H1 (cell line): Measurements from ENCODE around the gene JPH3. TPM values are rescaled to one million over a fixed set of nuclear protein-coding genes. Genes with fewer than 3 reads are reported as not detected.

Source experiments
- CTCF ChIA-PET: fragments of 300-600 bp; sonication (Branson Sonifier 250); formaldehyde crosslinking; loops from one replicate; lab custom pipeline; 2021; ENCODE audit not compliant: partially characterized antibody; lab: Charles Lee
- POLR2A ChIA-PET: fragments of 300-600 bp; sonication (Branson Sonifier 250); formaldehyde crosslinking; loops from one replicate; lab custom pipeline; 2021; ENCODE audit warnings: inconsistent platforms; ENCODE audit not compliant: partially characterized antibody; lab: Charles Lee
- DNase-seq, 2 experiments: peaks; one replicate each; pipeline versions ENCODE4 v3.0.0 to v3.0.0-alpha.2; 2010 to 2022; ENCODE audit warnings: low spot score in 2 of 2, low read depth in 1 of 2, mixed read lengths in 1 of 2
- FAIRE-seq: peaks from 2 replicates; lab custom pipeline; 2011; peaks lifted over from hg19 to GRCh38; lab: Jason Lieb, UNC
- H2AFZ ChIP-seq: 2 replicates; pipeline ENCODE4 v1.8.1; 2012; ENCODE audit warnings: low read length, inconsistent platforms
- H2AK5ac ChIP-seq: 2 replicates; pipeline ENCODE4 v1.6.1; 2013; ENCODE audit warnings: low read depth, low read length
- H2BK120ac ChIP-seq: replicated peaks from 2 replicates; pipeline ENCODE3; 2013; ENCODE audit warnings: low read depth, low read length, inconsistent platforms
- H2BK12ac ChIP-seq: 2 replicates; pipeline ENCODE4 v1.6.1; 2013; ENCODE audit warnings: low read depth, low read length
- H2BK15ac ChIP-seq: 2 replicates; pipeline ENCODE4 v1.6.1; 2013; ENCODE audit warnings: low read length
- H2BK20ac ChIP-seq: 2 replicates; pipeline ENCODE4 v1.6.1; 2013; ENCODE audit warnings: low read length
- H2BK5ac ChIP-seq: 2 replicates; pipeline ENCODE4 v1.6.1; 2013; ENCODE audit warnings: low read depth, low read length
- H3K14ac ChIP-seq: 2 replicates; pipeline ENCODE4 v1.6.1; 2013; ENCODE audit warnings: inconsistent platforms; ENCODE audit not compliant: insufficient read length
- H3K18ac ChIP-seq: 2 replicates; pipeline ENCODE4 v1.6.1; 2013; ENCODE audit warnings: low read length; ENCODE audit errors: extremely low read depth
- H3K23ac ChIP-seq: 2 replicates; pipeline ENCODE4 v1.6.1; 2013; ENCODE audit warnings: inconsistent platforms; ENCODE audit not compliant: insufficient read length
- H3K23me2 ChIP-seq: 2 replicates; pipeline ENCODE4 v1.6.1; 2013; ENCODE audit warnings: low read depth, low read length
- H3K27ac ChIP-seq: 2 replicates; pipeline ENCODE4 v1.6.1; 2011; ENCODE audit warnings: low read depth, low read length, inconsistent platforms
- H3K27me3 ChIP-seq, 4 experiments: replicated peaks in 1 of 4; 1 replicate in 1 of 4; 2 replicates in 3 of 4; pipeline versions ENCODE4 v1.6.1 to v1.8.1; 2011 to 2013; ENCODE audit warnings: low read length in 3 of 4, mild to moderate bottlenecking in 3 of 4, inconsistent platforms in 2 of 4, mixed read lengths in 2 of 4, moderate library complexity in 1 of 4; ENCODE audit not compliant: control insufficient read depth in 3 of 4, insufficient read depth in 3 of 4; ENCODE audit errors: extremely low read depth in 1 of 4
- H3K36me3 ChIP-seq, 4 experiments: 2 replicates each; pipeline versions ENCODE4 v1.6.1 to v1.8.1; 2011 to 2013; ENCODE audit warnings: mild to moderate bottlenecking in 4 of 4, low read length in 3 of 4, moderate library complexity in 2 of 4, control low read depth in 1 of 4, inconsistent platforms in 1 of 4; ENCODE audit not compliant: insufficient read depth in 4 of 4, control insufficient read depth in 2 of 4
- H3K4ac ChIP-seq: replicated peaks from 2 replicates; pipeline ENCODE3; 2013; ENCODE audit warnings: low read length, low read depth, mixed read lengths, inconsistent platforms; ENCODE audit not compliant: insufficient read length
- H3K4me1 ChIP-seq, 4 experiments: replicated peaks in 1 of 4; 1 replicate in 1 of 4; 2 replicates in 3 of 4; pipeline versions ENCODE4 v1.6.1 to v1.8.1; 2011 to 2013; ENCODE audit warnings: low read length in 3 of 4, inconsistent platforms in 2 of 4, mixed read lengths in 1 of 4; ENCODE audit not compliant: insufficient read depth in 4 of 4, control insufficient read depth in 3 of 4
- H3K4me2 ChIP-seq, 2 experiments: 2 replicates each; pipeline versions ENCODE4 v1.6.1 to v1.8.1; 2011 to 2013; ENCODE audit warnings: low read depth in 2 of 2, low read length in 2 of 2, control low read depth in 1 of 2, inconsistent platforms in 1 of 2, mild to moderate bottlenecking in 1 of 2; ENCODE audit not compliant: insufficient read depth in 1 of 2
- H3K4me3 ChIP-seq, 4 experiments: fragments of 200-600, 300-600 bp in 1 of 4; sonication (generic), shearing (Covaris generic), sonication (Bioruptor Twin) in 1 of 4; 2 replicates each; pipeline versions ENCODE4 v1.5.1 to v1.8.1; 2011 to 2016; ENCODE audit warnings: low read length in 4 of 4, low read depth in 3 of 4, control low read depth in 2 of 4, inconsistent platforms in 2 of 4, mild to moderate bottlenecking in 2 of 4, mixed read lengths in 1 of 4, moderate library complexity in 1 of 4; ENCODE audit not compliant: insufficient read depth in 2 of 4; ENCODE audit errors: extremely low read depth in 1 of 4
- H3K56ac ChIP-seq: replicated peaks from 2 replicates; pipeline ENCODE3; 2013; ENCODE audit warnings: low read depth, mild to moderate bottlenecking, mixed read lengths, low read length, inconsistent platforms; ENCODE audit not compliant: insufficient read length
- H3K79me1 ChIP-seq: 2 replicates; pipeline ENCODE4 v1.6.1; 2013; ENCODE audit warnings: low read depth, low read length, control low read depth
- H3K79me2 ChIP-seq, 2 experiments: 2 replicates each; pipeline versions ENCODE4 v1.6.1 to v1.8.1; 2012 to 2013; ENCODE audit warnings: low read length in 2 of 2, mild to moderate bottlenecking in 2 of 2, inconsistent platforms in 1 of 2; ENCODE audit not compliant: insufficient read depth in 2 of 2, control insufficient read depth in 1 of 2
- H3K9ac ChIP-seq, 4 experiments: replicated peaks in 1 of 4; 1 replicate in 1 of 4; 2 replicates in 3 of 4; pipeline versions ENCODE4 v1.6.1 to v1.8.1; 2011 to 2013; ENCODE audit warnings: low read depth in 3 of 4, low read length in 3 of 4, control low read depth in 2 of 4, mild to moderate bottlenecking in 2 of 4, moderate library complexity in 2 of 4, inconsistent platforms in 1 of 4; ENCODE audit errors: extremely low read depth in 1 of 4
- H3K9me3 ChIP-seq, 2 experiments: 2 replicates each; pipeline versions ENCODE4 v1.6.1 to v1.8.1; 2012 to 2013; ENCODE audit warnings: mild to moderate bottlenecking in 2 of 2, moderate library complexity in 2 of 2, control low read depth in 1 of 2, inconsistent platforms in 1 of 2, low read depth in 1 of 2, low read length in 1 of 2, mixed read lengths in 1 of 2; ENCODE audit not compliant: insufficient read depth in 2 of 2
- H4K20me1 ChIP-seq, 2 experiments: replicated peaks in 1 of 2; 2 replicates each; pipeline versions ENCODE3 to v1.8.1; 2011 to 2013; ENCODE audit warnings: inconsistent platforms in 2 of 2, low read length in 2 of 2, mild to moderate bottlenecking in 1 of 2; ENCODE audit not compliant: insufficient read depth in 2 of 2, control insufficient read depth in 1 of 2
- H4K5ac ChIP-seq: 2 replicates; pipeline ENCODE4 v1.6.1; 2013; ENCODE audit warnings: low read length, low read depth, mixed read lengths, inconsistent platforms; ENCODE audit not compliant: insufficient read length
- H4K8ac ChIP-seq: 2 replicates; pipeline ENCODE4 v1.8.0; 2013; ENCODE audit warnings: mild to moderate bottlenecking, moderate library complexity, low read length, inconsistent platforms; ENCODE audit not compliant: insufficient read depth; ENCODE audit errors: extremely low read depth
- H4K91ac ChIP-seq: replicated peaks from 2 replicates; pipeline ENCODE3; 2013; ENCODE audit warnings: low read length, mixed read lengths, inconsistent platforms; ENCODE audit not compliant: insufficient read length
- ATF3 ChIP-seq: IDR thresholded peaks from 2 replicates; pipeline ENCODE4 v1.6.1; 2011; ENCODE audit warnings: low read depth, mild to moderate bottlenecking, low read length; ENCODE audit not compliant: insufficient read depth
- EP300 ChIP-seq, 2 experiments: IDR thresholded peaks; 1 replicate in 1 of 2; 2 replicates in 1 of 2; pipeline ENCODE4 v1.6.1; 2011 to 2012; ENCODE audit warnings: low read depth in 2 of 2, low read length in 2 of 2, mild to moderate bottlenecking in 2 of 2, borderline replicate concordance in 1 of 2, inconsistent platforms in 1 of 2, moderate library complexity in 1 of 2
- EZH2 ChIP-seq: fragments of 200-600 bp; sonication (generic); IDR thresholded peaks from 2 replicates; pipeline ENCODE4 v1.7.1; 2012; ENCODE audit warnings: low read depth, mild to moderate bottlenecking, moderate library complexity, low read length, inconsistent platforms; ENCODE audit not compliant: severe bottlenecking
- GTF2F1 ChIP-seq: IDR thresholded peaks from 2 replicates; pipeline ENCODE4 v1.6.1; 2012; ENCODE audit warnings: low read depth, low read length, improper control_type of control experiment, borderline replicate concordance
- KDM5A ChIP-seq: fragments of 200-600 bp; IDR thresholded peaks from 2 replicates; pipeline ENCODE4 v1.7.1; 2012; ENCODE audit warnings: mild to moderate bottlenecking, low read length, inconsistent platforms, mixed read lengths
- MAX ChIP-seq: IDR thresholded peaks from 2 replicates; pipeline ENCODE4 v1.6.1; 2012; ENCODE audit warnings: inconsistent platforms
- POLR2A ChIP-seq, 2 experiments: IDR thresholded peaks; 1 replicate in 1 of 2; 2 replicates in 1 of 2; pipeline ENCODE4 v1.6.1; 2011; ENCODE audit warnings: low read depth in 2 of 2, low read length in 2 of 2, mild to moderate bottlenecking in 2 of 2; ENCODE audit errors: control extremely low read depth in 1 of 2
- POU5F1 ChIP-seq: IDR thresholded peaks from 2 replicates; pipeline ENCODE4 v1.6.1; 2011; ENCODE audit warnings: low read depth, mild to moderate bottlenecking, low read length, moderate library complexity
- RXRA ChIP-seq: IDR thresholded peaks from 2 replicates; pipeline ENCODE4 v1.6.1; 2011; ENCODE audit warnings: low read depth, mild to moderate bottlenecking, low read length, moderate library complexity; ENCODE audit not compliant: insufficient read depth
- TAF7 ChIP-seq: optimal IDR thresholded peaks from 2 replicates; pipeline ENCODE3; 2011; ENCODE audit warnings: low read depth, mild to moderate bottlenecking, inconsistent platforms, low read length, moderate library complexity, borderline replicate concordance
- WGBS, 2 experiments: shearing (Covaris generic) in 1 of 2; methylation state at CpG; one replicate each; pipeline versions ENCODE4 v1.1.6 to v1.1.7; 2013 to 2015; ENCODE audit warnings: low lambda C conversion rate in 2 of 2, mixed read lengths in 2 of 2, inconsistent platforms in 1 of 2, low coverage in 1 of 2, missing lambda C conversion rate in 1 of 2; ENCODE audit not compliant: insufficient replicate concordance in 2 of 2, insufficient coverage in 1 of 2, insufficient read length in 1 of 2; ENCODE audit errors: extremely low coverage in 1 of 2, missing lambda C conversion rate in 1 of 2; 5-methylcytosine and 5-hydroxymethylcytosine counted together
- polyA plus RNA-seq, 7 experiments: library from polyadenylated mRNA; depleted of rRNA in 3 of 7; stranded (reverse) in 5 of 7; unstranded in 2 of 7; fragments of >200 nt in 5 of 7; fragments of 200-250 nt in 2 of 7; gene quantifications; 1 replicate in 5 of 7; 2 replicates in 1 of 7; 4 replicates in 1 of 7; pipeline versions ENCODE4 v1.2.1 to v1.2.3, GENCODE V29; 2011 to 2013; ENCODE audit warnings: missing spikeins in 2 of 7, mixed read lengths in 2 of 7
- total RNA-seq: library from RNA; stranded (reverse); fragmentation: NEBNext Ultra II Directional; extraction: Animal tissue kit (Norgen Biotek cat#: 25700); gene quantifications from 2 replicates; pipeline ENCODE4 v1.2.1, GENCODE V29; 2021
- TF ChIP-seq, protein P1 (sequence below): IDR thresholded peaks from 2 replicates; pipeline ENCODE4 v1.6.1; 2012; ENCODE audit warnings: low read length, inconsistent platforms

JPH3 gene
- total and polyA plus RNA-seq, 2 of the 8 experiments (the other 6 are each of a cell fraction or from before 2014, with no cell fraction given): 10.3 to 28.3 TPM

- no peak overlapping the region for H2AFZ ChIP-seq
- no peak overlapping the region for H3K23ac ChIP-seq
- no peak overlapping the region for H3K4ac ChIP-seq
- no peak overlapping the region for H4K91ac ChIP-seq
- peaks cover 0 to 14% of the 10 kb centered on the region in 2 experiments; a peak in 1 of 4 replicates for H3K79me2 ChIP-seq
- FAIRE-seq (no peak), DNase-seq (no peak)
- H4K8ac ChIP-seq: no peak overlapping the region
- H3K18ac ChIP-seq: no peak overlapping the region
- no peak overlapping the region for H3K14ac ChIP-seq
- H3K27me3 ChIP-seq: no peaks in the 10 kb centered on the region
- no peak overlapping the region for H3K4me2 ChIP-seq
- TF ChIP-seq GTF2F1 (no peak), EZH2 (no peak), TAF7 (no peak), POU5F1 (no peak), KDM5A (no peak), ATF3 (no peak), RXRA (no peak), EP300 (IDR thresholded peaks at IDR 0.05; ENCODE audit: borderline replicate concordance in 1 of 2, low read depth in 2 of 2, low read length in 2 of 2) (no peak), MAX (no peak), POLR2A (IDR thresholded peaks at IDR 0.05; ENCODE audit: control extremely low read depth in 1 of 2, low read depth in 2 of 2, low read length in 2 of 2) (no peak)
- TF ChIP-seq, protein P1, sequence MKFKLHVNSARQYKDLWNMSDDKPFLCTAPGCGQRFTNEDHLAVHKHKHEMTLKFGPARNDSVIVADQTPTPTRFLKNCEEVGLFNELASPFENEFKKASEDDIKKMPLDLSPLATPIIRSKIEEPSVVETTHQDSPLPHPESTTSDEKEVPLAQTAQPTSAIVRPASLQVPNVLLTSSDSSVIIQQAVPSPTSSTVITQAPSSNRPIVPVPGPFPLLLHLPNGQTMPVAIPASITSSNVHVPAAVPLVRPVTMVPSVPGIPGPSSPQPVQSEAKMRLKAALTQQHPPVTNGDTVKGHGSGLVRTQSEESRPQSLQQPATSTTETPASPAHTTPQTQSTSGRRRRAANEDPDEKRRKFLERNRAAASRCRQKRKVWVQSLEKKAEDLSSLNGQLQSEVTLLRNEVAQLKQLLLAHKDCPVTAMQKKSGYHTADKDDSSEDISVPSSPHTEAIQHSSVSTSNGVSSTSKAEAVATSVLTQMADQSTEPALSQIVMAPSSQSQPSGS: no peak
- no peak overlapping the region for H2BK20ac ChIP-seq
- H3K4me3 ChIP-seq: no peak overlapping the region
- H3K27ac ChIP-seq: no peak overlapping the region
- H2BK12ac ChIP-seq: no peak overlapping the region
- no peaks in the 10 kb centered on the region for H3K23me2 ChIP-seq
- no peak overlapping the region for H3K9ac ChIP-seq
- H4K20me1 ChIP-seq: peaks cover 5 to 14% of the 10 kb centered on the region in 2 experiments
- H2BK120ac ChIP-seq: no peak overlapping the region
- H3K56ac ChIP-seq: no peak overlapping the region
- H2AK5ac ChIP-seq: no peak overlapping the region
- peaks cover 0 to 4% of the 10 kb centered on the region in 2 experiments; a peak in 1 of 4 replicates for H3K9me3 ChIP-seq
- 94% methylated on average over 13 of the region's 24 CpGs; no CpG with 5 or more reads in 1 of the 2 experiments for WGBS, 2 experiments
- H2BK15ac ChIP-seq: no peak overlapping the region
- no peak overlapping the region for H2BK5ac ChIP-seq
- no peak overlapping the region for H4K5ac ChIP-seq
- H3K36me3 ChIP-seq: peaks cover 4 to 35% (median 17%) of the 10 kb centered on the region in 4 experiments; a peak in 6 of 8 replicates
- POLR2A ChIA-PET: interaction anchor here (0.6 to 7.4 kb wide), 2 partner anchors 13 to 1931 kb away, joined by 3 to 39 read pairs; no protein-coding TSS in a partner anchor
- CTCF ChIA-PET: no interaction called here
- peaks cover 10% of the 10 kb centered on the region for H3K79me1 ChIP-seq
- H3K4me1 ChIP-seq: no peaks in the 10 kb centered on the region
These were observed 118.1 kb downstream of the JPH3 start for GRCh38 chr16:87720446-87720845.
